ENCODE measurements around the gene PAX8.

PAX8 gene

GRCh38 chr2:113227698-113228097 lies 51.0 kb downstream of the PAX8 start:
- Histone ChIP-seq H3K4me3 (replicated peaks; ENCODE audit: insufficient read depth, low read length) (no peak overlapping the region), H3K27ac (replicated peaks) (no peak overlapping the region), H3K27me3 (ENCODE audit: insufficient read depth, poor library complexity, severe bottlenecking) (no peaks in the 10 kb centered on the region)
- TF ChIP-seq POLR2AphosphoS5 (IDR thresholded peaks at IDR 0.05; ENCODE audit: low read depth) (no peak), GABPA (IDR thresholded peaks at IDR 0.05; ENCODE audit: low read depth) (no peak), SPI1 (IDR thresholded peaks at IDR 0.05; ENCODE audit: borderline replicate concordance, low read depth) (no peak), REST (IDR thresholded peaks at IDR 0.05; ENCODE audit: insufficient replicate concordance, low read depth) (no peak), CTCF (IDR thresholded peaks at IDR 0.05; ENCODE audit: insufficient read depth, low read length) (no peak)
- no peak for DNase-seq (ENCODE audit: low read depth in 1 of 2, low spot score in 1 of 2)

GRCh38 chr2:113227290-113227689 lies 51.4 kb downstream of the PAX8 start:
- Histone ChIP-seq H3K4me3 (replicated peaks; ENCODE audit: insufficient read depth, low read length) (no peak overlapping the region), H3K27me3 (ENCODE audit: insufficient read depth, poor library complexity, severe bottlenecking) (no peaks in the 10 kb centered on the region), H3K27ac (replicated peaks) (no peak overlapping the region)
- no peak for TF ChIP-seq GABPA (IDR thresholded peaks at IDR 0.05; ENCODE audit: low read depth)
- no peak for TF ChIP-seq REST (IDR thresholded peaks at IDR 0.05; ENCODE audit: insufficient replicate concordance, low read depth)
- no peak for TF ChIP-seq CTCF (IDR thresholded peaks at IDR 0.05; ENCODE audit: insufficient read depth, low read length)
- TF ChIP-seq SPI1 (IDR thresholded peaks at IDR 0.05; ENCODE audit: borderline replicate concordance, low read depth): no peak
- TF ChIP-seq POLR2AphosphoS5 (IDR thresholded peaks at IDR 0.05; ENCODE audit: low read depth): no peak
- no peak for DNase-seq (ENCODE audit: low read depth in 1 of 2, low spot score in 1 of 2)

- Histone ChIP-seq H3K27ac (replicated peaks) (no peak overlapping the region), H3K27me3 (ENCODE audit: insufficient read depth, poor library complexity, severe bottlenecking) (no peaks in the 10 kb centered on the region), H3K4me3 (replicated peaks; ENCODE audit: insufficient read depth, low read length) (no peak overlapping the region)
- TF ChIP-seq GABPA (IDR thresholded peaks at IDR 0.05; ENCODE audit: low read depth): no peak
- TF ChIP-seq SPI1 (IDR thresholded peaks at IDR 0.05; ENCODE audit: borderline replicate concordance, low read depth): no peak
- no peak for TF ChIP-seq CTCF (IDR thresholded peaks at IDR 0.05; ENCODE audit: insufficient read depth, low read length)
- no peak for TF ChIP-seq REST (IDR thresholded peaks at IDR 0.05; ENCODE audit: insufficient replicate concordance, low read depth)
- no peak for TF ChIP-seq POLR2AphosphoS5 (IDR thresholded peaks at IDR 0.05; ENCODE audit: low read depth)
- no peak for DNase-seq (ENCODE audit: low read depth in 1 of 2, low spot score in 1 of 2)
Observed at GRCh38 chr2:113226462-113226861, 52.3 kb downstream of the PAX8 start.
